ENCODE data around the gene MYMK. TPM values are rescaled to one million over a fixed set of nuclear protein-coding genes. Genes with fewer than 3 reads are reported as not detected.

The MYMK gene
- total and polyA plus RNA-seq, 2 of the 4 experiments (the other 2 are of a cell fraction): not detected

GRCh38 chr9:133476036-133476931 is 48.5 kb downstream of the MYMK start:
- Histone ChIP-seq H3K4me1 (ENCODE audit: control insufficient read depth, insufficient read depth, low read length) (peaks cover 3% of the 10 kb centered on the region; the same call in 1 of the 2 replicates), H3K9me3 (ENCODE audit: control insufficient read depth, insufficient read depth, low read length) (no peaks in the 10 kb centered on the region), H3K14ac (replicated peaks; ENCODE audit: low read depth, low read length) (no peak overlapping the region), H3K4me2 (ENCODE audit: low read depth, low read length) (no peak overlapping the region), H3K4ac (ENCODE audit: low read depth, low read length) (no peak overlapping the region), H3K4me3 (ENCODE audit: insufficient read depth, low read depth, low read length) (no peak overlapping the region), H3K56ac (ENCODE audit: extremely low read depth, insufficient read depth, low read length) (no peak overlapping the region), H4K8ac (ENCODE audit: low read depth in 2 of 2, low read length in 2 of 2) (no peak overlapping the region), H4K5ac (ENCODE audit: low read depth, low read length) (no peak overlapping the region), H3K9me1 (ENCODE audit: insufficient read depth, low read length) (no peaks in the 10 kb centered on the region), H3K27me3 (ENCODE audit: control insufficient read depth, insufficient read depth, low read length) (no peaks in the 10 kb centered on the region), H2AK5ac (ENCODE audit: low read depth, low read length) (no peak overlapping the region), H2BK15ac (ENCODE audit: low read depth, low read length) (no peak overlapping the region), H3K36me3 (ENCODE audit: control insufficient read depth, insufficient read depth, low read length) (peaks cover 1% of the 10 kb centered on the region; the same call in 1 of the 2 replicates), H2BK120ac (ENCODE audit: low read depth, low read length) (no peak overlapping the region), H4K91ac (ENCODE audit: insufficient read depth, low read depth, low read length) (no peak overlapping the region), H3K9ac (ENCODE audit: low read depth, low read length) (no peak overlapping the region), H2BK20ac (ENCODE audit: low read depth, low read length) (no peak overlapping the region), H2AK9ac (replicated peaks; ENCODE audit: low read depth, low read length, poor library complexity) (no peak overlapping the region), H2BK5ac (ENCODE audit: low read depth, low read length, poor library complexity, severe bottlenecking) (no peak overlapping the region), H3K23ac (ENCODE audit: low read depth, low read length) (no peak overlapping the region), H3K18ac (ENCODE audit: low read depth, low read length) (no peak overlapping the region), H2AFZ (replicated peaks; ENCODE audit: low read length, poor library complexity) (peak overlapping the region; percentile 51), H3K79me1 (ENCODE audit: low read depth in 1 of 2, low read length in 2 of 2) (peaks cover 0 to 10% of the 10 kb centered on the region in 2 experiments; a peak in 1 of 4 replicates), H4K20me1 (ENCODE audit: insufficient read depth, low read length) (no peaks in the 10 kb centered on the region), H3K27ac (ENCODE audit: insufficient read depth, low read length) (no peak overlapping the region)
- CTCF ChIA-PET: no interaction called here
- intact Hi-C loops (cut with micrococcal nuclease): no loop called here
- in situ Hi-C loops (cut with MboI; ENCODE audit: low sequenced_read_pairs): loop anchor here (25.0 kb wide), 1 partner anchor 439 kb away; the partner anchor contains the start of gene GTF3C5
- no peak for ATAC-seq (ENCODE audit: low read depth)
- no TSS peak for BruUV-seq (replicated peaks)
- WGBS, 2 experiments (ENCODE audit: extremely low coverage in 2 of 2, insufficient read length in 1 of 2): 86% methylated on average over 7 of the region's 27 CpGs; no CpG with 5 or more reads in 1 of the 2 experiments
- DNase-seq: peak; percentile 24
- dilution Hi-C loops (cut with HindIII; ENCODE audit: low sequenced_read_pairs, unreplicated experiment): no loop called here
- POLR2A ChIA-PET (ENCODE audit: unreplicated experiment): no interaction called here
- TF ChIP-seq SMC3 (IDR thresholded peaks at IDR 0.05; ENCODE audit: low read depth, low read length) (no peak), MXI1 (IDR thresholded peaks at IDR 0.05; ENCODE audit: borderline replicate concordance, low read depth, low read length) (no peak), NFE2L2 (IDR thresholded peaks at IDR 0.05; ENCODE audit: low read depth, low read length) (no peak), CHD1 (IDR thresholded peaks at IDR 0.05; ENCODE audit: low read depth, low read length) (no peak), MAFK (IDR thresholded peaks at IDR 0.05; ENCODE audit: low read depth, low read length) (no peak), BHLHE40 (IDR thresholded peaks at IDR 0.05; ENCODE audit: low read depth, low read length) (no peak), CTCF (conservative IDR thresholded peaks at IDR 0.05; ENCODE audit: low read depth, low read length) (no peak), USF2 (IDR thresholded peaks at IDR 0.05; ENCODE audit: low read depth, low read length) (no peak), POLR2A (IDR thresholded peaks at IDR 0.05; ENCODE audit: low read depth, low read length) (no peak), CEBPB (IDR thresholded peaks at IDR 0.05; ENCODE audit: low read depth, low read length) (no peak), MAZ (IDR thresholded peaks at IDR 0.05; ENCODE audit: borderline replicate concordance, low read depth, low read length) (no peak), ELK1 (IDR thresholded peaks at IDR 0.05; ENCODE audit: borderline replicate concordance, low read depth, low read length) (no peak), FOS (IDR thresholded peaks at IDR 0.05; ENCODE audit: low read depth, low read length) (no peak), RAD21 (IDR thresholded peaks at IDR 0.05; ENCODE audit: low read length) (no peak)
